Measurements from ENCODE around the gene KRTAP5-7. TPM values are rescaled to one million over a fixed set of nuclear protein-coding genes. Genes with fewer than 3 reads are reported as not detected.
"Not testable (repeated sequence)": the region's sequence is repeated elsewhere in the genome, so short reads cannot be mapped to it uniquely, and the experiment has no call there.

The KRTAP5-7 gene
- polyA plus RNA-seq, 3 donors from 2014 or later = not detected

GRCh38 chr11:71566626-71567599 is 39.8 kb downstream of the KRTAP5-7 start:
- H3K4me3 Mint-ChIP-seq; H3K36me3 Mint-ChIP-seq; DNase-seq; H3K9me3 Mint-ChIP-seq; H3K27me3 Mint-ChIP-seq (ENCODE audit: low read depth in 3 of 3); H3K4me1 Mint-ChIP-seq; H3K27ac Mint-ChIP-seq: not testable (repeated sequence)

DNA sequence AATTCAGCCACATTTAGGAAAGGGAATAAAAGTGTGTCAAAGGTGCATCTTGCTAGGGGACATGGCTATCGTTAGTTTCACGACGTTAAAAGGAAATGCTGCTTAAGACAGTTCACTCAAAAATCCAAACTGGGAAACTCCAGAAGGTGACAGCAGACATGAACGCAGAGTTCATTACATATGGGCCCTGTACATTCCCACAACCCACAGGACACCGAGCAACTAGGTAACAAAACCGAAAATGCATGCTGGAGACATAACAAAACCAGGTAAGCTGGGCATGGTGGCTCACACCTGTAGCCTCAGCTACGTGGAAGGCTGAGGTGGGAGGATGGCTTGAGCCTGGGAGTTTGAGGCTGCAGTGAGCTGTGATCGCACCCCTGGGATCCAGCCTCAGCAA is 40.6 kb downstream of the KRTAP5-7 start:
- not testable (repeated sequence) for H3K4me1 Mint-ChIP-seq; H3K4me3 Mint-ChIP-seq; H3K27me3 Mint-ChIP-seq (ENCODE audit: low read depth in 3 of 3); H3K36me3 Mint-ChIP-seq; H3K9me3 Mint-ChIP-seq; H3K27ac Mint-ChIP-seq; DNase-seq

DNA sequence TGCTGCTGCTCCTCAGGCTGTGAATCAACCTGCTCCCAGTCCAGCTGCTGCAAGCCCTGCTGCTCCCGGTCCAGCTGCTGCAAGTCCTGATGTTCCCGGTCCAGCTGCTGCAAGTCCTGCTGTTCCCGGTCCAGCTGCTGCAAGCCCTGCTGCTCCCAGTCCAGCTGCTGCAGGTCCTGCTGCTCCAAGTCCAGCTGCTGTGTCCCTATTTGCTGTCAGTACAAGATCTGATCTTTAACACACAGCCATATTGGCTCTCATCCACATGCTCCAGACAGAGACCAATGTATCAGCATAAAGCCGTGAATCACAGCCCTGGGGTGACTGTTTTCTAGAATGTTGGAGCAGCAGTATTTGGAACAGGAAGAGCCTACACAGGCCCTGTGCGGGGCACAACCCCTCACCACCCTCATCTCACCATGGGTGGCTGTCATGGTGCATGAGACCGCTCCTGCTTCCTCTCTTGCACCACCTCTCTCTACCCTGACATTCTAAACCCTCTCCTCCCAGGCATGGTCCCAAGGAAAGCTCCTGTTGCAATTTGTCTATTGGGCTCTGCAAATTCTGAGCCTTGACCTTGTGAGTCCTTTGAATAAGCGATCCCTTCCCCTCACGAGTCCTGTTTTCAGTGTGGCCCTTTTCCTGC is 41.8 kb downstream of the KRTAP5-7 start:
- no peak for DNase-seq
- Mint-ChIP-seq H3K36me3 (no peaks in the 10 kb centered on the region), H3K9me3 (no peaks in the 10 kb centered on the region), H3K27me3 (ENCODE audit: low read depth in 3 of 3) (peaks cover 5 to 7% (median 6%) of the 10 kb centered on the region in 3 donors), H3K4me1 (no peaks in the 10 kb centered on the region), H3K4me3 (no peak overlapping the region), H3K27ac (no peak overlapping the region)

DNA sequence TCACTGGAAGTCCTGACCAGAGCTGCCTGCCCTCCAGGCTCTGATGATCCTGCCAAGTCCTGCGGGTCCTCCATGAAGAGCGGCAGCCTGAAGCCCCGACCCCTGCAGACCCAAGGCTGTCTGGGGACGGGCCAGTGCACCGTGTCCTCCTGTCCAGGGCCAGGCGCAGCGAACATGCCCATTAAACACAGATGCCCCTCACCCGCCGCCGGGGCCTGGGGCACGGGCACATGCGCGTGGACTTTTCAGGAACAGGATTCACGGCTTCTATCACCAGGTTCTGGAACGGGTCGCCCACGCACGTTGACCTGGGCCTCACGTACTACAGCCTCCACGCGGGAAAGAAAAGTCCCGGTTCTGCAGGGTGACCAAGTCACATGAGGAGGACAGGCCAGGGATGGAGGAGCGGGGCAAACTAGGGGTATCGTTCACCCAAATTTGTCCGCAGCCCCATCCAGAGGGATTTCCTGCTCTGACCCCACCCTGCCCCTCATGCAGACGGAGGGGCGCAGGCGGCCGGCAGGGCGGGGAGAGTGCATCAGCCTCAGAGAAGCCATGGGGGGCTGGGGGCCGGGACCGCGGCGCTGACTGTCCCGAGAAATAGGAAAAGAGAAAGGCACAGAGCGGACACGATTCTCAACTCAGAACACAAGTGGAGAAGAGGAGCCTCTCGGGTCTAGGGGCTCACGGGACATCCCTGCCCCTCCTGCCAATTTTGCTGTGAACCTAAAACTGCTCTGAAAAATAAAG is 44.2 kb downstream of the KRTAP5-7 start:
- not testable (repeated sequence) for H3K27me3 Mint-ChIP-seq (ENCODE audit: low read depth in 3 of 3); H3K27ac Mint-ChIP-seq; DNase-seq; H3K9me3 Mint-ChIP-seq; H3K36me3 Mint-ChIP-seq; H3K4me1 Mint-ChIP-seq; H3K4me3 Mint-ChIP-seq

- Mint-ChIP-seq H3K9me3 (no peaks in the 10 kb centered on the region), H3K27ac (no peak overlapping the region), H3K4me3 (no peak overlapping the region), H3K4me1 (no peaks in the 10 kb centered on the region), H3K36me3 (no peaks in the 10 kb centered on the region), H3K27me3 (ENCODE audit: low read depth in 3 of 3) (peaks cover 0 to 5% (median 2%) of the 10 kb centered on the region in 3 donors)
- DNase-seq = no peak
These were observed 45.7 kb downstream of the KRTAP5-7 start for GRCh38 chr11:71572811-71573210.

- Mint-ChIP-seq H3K27ac (no peak overlapping the region), H3K4me1 (no peaks in the 10 kb centered on the region), H3K9me3 (no peaks in the 10 kb centered on the region), H3K4me3 (no peak overlapping the region), H3K36me3 (no peaks in the 10 kb centered on the region), H3K27me3 (ENCODE audit: low read depth in 3 of 3) (peaks cover 1 to 5% (median 5%) of the 10 kb centered on the region in 3 donors)
- no peak for DNase-seq
These were observed 47.4 kb downstream of the KRTAP5-7 start for GRCh38 chr11:71574418-71574817.

DNA sequence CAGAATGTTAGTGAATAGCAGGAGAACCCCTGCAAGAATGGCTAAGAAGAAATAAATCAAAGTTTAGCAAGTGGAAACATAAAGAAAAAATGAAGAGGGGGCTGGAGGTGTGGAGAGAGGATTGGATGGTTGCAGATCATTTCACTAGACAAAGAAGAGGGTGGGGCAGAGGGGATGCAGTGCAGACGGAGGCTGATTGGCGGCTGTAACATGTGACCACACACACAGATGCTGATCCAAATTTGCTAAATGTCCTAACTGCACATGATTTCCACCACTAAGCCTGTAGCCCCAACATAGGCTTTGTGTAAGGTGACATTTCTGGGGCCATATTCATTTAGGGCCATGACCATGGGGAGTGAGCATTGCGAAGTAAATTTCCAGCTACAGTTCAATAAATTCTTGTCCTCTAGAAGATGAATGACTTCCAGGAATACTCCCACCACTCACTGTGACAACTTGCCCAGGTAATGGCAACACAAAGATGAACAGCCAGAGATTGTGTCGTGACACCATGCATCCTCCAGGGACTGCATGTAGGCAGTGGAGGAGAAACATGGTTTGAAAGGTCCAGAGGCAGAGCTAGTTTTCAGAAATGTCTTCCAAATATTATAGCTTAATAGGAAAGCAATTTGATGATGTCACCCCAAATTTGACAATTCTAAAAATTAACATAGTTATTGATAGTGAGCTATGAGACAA is 48.8 kb downstream of the KRTAP5-7 start:
- Mint-ChIP-seq H3K9me3 (no peaks in the 10 kb centered on the region), H3K4me3 (no peak overlapping the region), H3K36me3 (no peaks in the 10 kb centered on the region), H3K27ac (no peak overlapping the region), H3K4me1 (peaks cover 4 to 6% of the 10 kb centered on the region in 2 donors), H3K27me3 (ENCODE audit: low read depth in 3 of 3) (peaks cover 1 to 8% (median 5%) of the 10 kb centered on the region in 3 donors)
- DNase-seq = no peak

- not testable (repeated sequence) for H3K36me3 Mint-ChIP-seq; H3K27ac Mint-ChIP-seq; H3K9me3 Mint-ChIP-seq; H3K4me1 Mint-ChIP-seq; H3K27me3 Mint-ChIP-seq (ENCODE audit: low read depth in 3 of 3); DNase-seq; H3K4me3 Mint-ChIP-seq
These were observed 49.8 kb downstream of the KRTAP5-7 start for GRCh38 chr11:71576688-71577465.

- H3K27ac Mint-ChIP-seq = no peak overlapping the region
These were observed 50.5 kb downstream of the KRTAP5-7 start for GRCh38 chr11:71577469-71578004.

More at GRCh38 chr11:71577469-71578004, 50.5 kb downstream of the KRTAP5-7 start:
- peaks cover 1 to 8% (median 6%) of the 10 kb centered on the region in 3 donors for H3K27me3 Mint-ChIP-seq (ENCODE audit: low read depth in 3 of 3)
- peaks cover 4 to 6% of the 10 kb centered on the region in 2 donors for H3K4me1 Mint-ChIP-seq
- no peaks in the 10 kb centered on the region for H3K9me3 Mint-ChIP-seq
- DNase-seq = no peak
- no peaks in the 10 kb centered on the region for H3K36me3 Mint-ChIP-seq
- H3K4me3 Mint-ChIP-seq = no peak overlapping the region

Other genes with a start within 250 kb of the KRTAP5-7 start
- gene DHCR7, start 78.9 kb upstream of the KRTAP5-7 start, polyA plus RNA-seq = 10 to 100 TPM; 10.2 to 15.1 (median 15.0) TPM
- gene NADSYN1, start 74.1 kb upstream of the KRTAP5-7 start, polyA plus RNA-seq = 10 to 100 TPM; 35.1 to 48.0 (median 37.1) TPM
- gene KRTAP5-8, start 10.8 kb downstream of the KRTAP5-7 start, polyA plus RNA-seq = not detected
- not detected for gene KRTAP5-9, start 21.2 kb downstream of the KRTAP5-7 start, polyA plus RNA-seq
- not detected for gene KRTAP5-10, start 38.3 kb downstream of the KRTAP5-7 start, polyA plus RNA-seq
- not detected for gene KRTAP5-11, start 55.6 kb downstream of the KRTAP5-7 start, polyA plus RNA-seq

All from immature natural killer cell (primary cell).